Erythroblast (primary cell): Measurements from ENCODE around the gene LEMD3.

Source experiments
- GATA1 ChIP-seq: IDR thresholded peaks from 2 replicates; pipeline ENCODE4 v1.6.1; 2011; ENCODE audit warnings: low read depth, mild to moderate bottlenecking, control low read depth, low read length, moderate library complexity
- POLR2A ChIP-seq: IDR thresholded peaks from 2 replicates; pipeline ENCODE4 v1.6.1; 2011; ENCODE audit warnings: mild to moderate bottlenecking, low read length

DNA sequence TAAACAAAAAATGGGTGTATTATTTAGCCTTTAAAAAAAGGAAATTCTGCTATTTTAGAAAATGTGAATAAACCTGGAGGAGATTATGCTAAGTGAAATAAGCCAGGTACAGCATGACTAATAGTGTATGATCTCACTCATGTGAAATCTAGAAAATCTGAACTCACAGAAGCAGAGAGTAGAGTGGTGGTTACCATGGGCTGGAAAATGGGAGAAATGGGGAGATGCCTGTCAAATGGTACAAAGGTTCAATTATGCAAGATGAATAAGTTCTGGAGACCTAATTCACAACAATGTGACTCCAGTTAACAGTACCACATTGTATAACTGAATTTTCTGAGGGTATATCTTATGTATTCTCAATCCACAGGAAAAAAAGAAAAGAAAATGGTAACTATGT is 17.4 kb upstream of the LEMD3 start:
- no peak for TF ChIP-seq POLR2A
- no peak for TF ChIP-seq GATA1
